Stimulated activated CD8-positive, alpha-beta memory T cell treated with anti-CD3 and anti-CD28 coated beads, Interleukin-12 subunit alpha, Interleukin-12 subunit beta, amount 100 ng/mL, for 24 hours (primary cell): ENCODE data around the gene MAEL.
"Not testable (repeated sequence)": the region's sequence is repeated elsewhere in the genome, so short reads cannot be mapped to it uniquely, and the experiment has no call there.

ENCODE experiments used
- DNase-seq: peaks from one replicate; pipeline ENCODE4 v3.0.0-alpha.2; 2020; ENCODE audit errors: extremely low read depth

Gene MAEL

DNA sequence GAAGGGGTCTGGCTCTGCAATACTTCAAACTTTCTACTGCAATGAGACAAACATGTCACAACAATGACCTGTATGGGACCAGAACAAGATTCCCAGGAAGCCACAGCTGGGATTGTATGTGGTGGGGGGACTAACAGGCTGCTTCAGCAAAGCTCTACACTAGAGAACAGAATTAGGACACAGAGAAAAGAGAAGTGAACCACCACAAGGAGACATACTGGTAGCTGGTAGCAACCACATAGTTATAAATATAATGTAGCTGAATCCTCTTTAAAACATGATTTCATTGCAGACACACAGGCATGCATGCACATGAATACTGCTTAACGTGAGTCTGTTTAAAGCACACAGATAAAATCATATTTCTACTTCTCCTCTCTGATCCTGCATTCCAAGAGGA lies 10.3 kb upstream of the MAEL start:
- DNase-seq, result no peak

DNA sequence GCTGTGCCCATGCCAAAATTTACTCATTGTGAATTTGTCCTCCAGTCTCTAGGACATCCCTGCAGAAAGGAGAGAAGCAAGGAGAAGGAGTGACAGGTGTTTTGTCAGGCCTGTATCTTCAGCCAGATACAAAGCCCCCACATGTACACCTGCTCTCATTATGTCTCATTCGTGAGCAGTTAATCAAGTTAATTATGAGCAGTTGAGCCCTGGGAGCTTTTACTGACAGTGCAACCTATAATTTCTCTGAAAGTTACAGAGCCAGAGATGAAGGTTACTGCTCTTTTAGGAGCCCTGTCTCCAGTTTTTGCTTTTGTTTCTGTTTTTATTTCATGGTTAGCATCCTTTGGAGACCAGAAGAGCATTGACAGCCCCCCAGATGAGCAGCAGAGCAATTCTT lies 8.7 kb upstream of the MAEL start:
- no peak for DNase-seq

DNA sequence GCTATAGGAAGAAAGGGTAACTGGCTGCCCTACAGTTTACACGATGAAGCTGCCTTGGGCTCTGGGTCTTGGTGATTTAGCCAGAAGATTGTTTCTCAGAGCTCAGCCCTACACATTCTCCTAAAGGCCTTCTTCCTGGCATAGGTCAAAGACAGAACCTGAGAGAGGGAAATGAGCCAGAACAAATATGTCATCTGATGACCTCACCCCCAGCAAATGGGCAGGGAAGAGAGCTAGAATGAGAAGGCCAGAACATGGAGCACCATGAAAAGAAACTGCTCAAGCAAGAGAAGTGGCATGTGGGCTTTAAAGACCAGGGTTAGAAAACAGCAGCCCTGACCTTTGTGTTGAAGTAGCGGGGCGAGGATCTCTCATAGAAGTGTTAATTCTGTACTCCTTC lies 8.3 kb upstream of the MAEL start:
- DNase-seq, result no peak

DNA sequence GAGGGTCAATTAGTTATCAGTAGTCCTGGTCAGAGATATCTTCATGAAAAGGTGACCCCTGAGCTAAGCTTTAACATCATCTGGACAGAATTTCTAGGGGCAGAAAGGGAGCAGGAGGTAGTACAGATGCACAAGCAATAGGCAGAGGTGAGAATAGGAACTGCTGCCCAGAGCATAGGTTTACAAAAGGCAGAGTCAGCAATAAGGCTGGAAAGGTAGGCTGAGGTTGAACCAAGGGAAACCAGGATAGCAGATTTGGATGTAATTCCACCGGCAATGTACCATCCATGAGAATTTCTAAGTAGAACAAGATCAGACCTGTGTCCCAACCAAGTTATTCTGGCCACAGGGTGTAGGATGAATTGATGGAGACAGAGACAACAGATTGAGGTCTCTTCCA lies 7.5 kb upstream of the MAEL start:
- DNase-seq, result no peak

DNA sequence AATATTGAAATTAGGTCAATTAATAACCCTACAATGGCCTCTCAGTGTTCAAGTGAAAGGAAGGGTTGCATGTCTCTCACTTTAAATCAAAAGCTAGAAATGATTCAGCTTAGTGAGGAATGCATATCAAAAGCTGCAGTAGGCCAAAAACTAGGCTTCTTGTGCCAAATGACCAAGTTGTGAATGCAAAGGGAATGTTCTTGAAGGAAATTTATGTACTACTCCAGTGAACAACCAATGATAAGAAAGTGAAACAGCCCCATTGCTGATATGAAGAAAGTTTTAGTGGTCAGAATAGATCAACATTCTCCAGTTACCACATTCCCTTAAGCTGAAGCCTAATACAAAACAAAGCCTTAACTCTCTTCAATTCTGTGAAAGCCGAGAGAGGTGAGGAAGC lies 10.0 kb downstream of the MAEL start:
- no peak for DNase-seq

DNA sequence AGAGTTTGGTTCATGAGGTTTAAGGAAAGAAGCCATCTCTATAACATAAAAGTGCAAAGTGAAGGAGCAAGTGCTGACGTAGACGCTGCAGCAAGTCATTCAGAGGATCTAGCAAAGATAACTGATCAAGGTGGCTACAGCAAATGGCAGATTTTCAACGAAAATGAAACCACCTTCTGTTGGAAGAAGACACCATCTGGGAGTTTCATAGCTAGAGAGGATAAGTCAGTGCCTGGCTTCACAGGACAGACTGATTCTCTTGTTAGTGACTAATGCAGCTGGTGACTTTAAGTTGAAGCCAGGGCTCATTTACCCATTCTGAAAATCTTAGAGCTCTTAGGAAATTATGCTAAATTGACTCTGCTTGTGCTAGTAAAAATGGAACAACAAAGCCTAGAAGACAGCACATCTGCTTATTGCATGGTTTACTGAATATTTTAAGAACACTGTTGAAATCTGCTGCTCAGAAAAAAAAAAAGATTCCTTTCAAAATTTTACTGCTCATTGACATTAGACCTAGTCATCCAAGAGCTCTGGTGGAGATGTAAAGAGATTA lies 10.5 kb downstream of the MAEL start:
- DNase-seq, result no peak

DNA sequence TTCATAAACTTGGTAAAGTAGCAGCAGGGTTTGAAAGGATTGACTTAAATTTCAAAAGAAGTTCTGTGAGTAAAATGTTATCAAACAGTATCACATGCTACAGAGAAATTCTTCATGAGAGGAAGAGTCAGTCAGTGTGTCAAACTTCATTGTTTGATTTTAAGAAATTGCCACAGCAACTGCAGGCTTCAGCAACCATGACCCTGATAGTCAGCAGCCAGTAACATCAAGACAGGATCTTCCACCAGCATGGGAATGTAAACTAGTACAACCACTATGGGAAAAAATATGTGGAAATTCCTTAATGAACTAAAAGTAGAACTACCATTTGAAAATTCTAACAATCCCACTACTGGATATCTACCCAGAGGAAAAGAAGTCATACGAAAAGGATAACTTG lies 11.5 kb downstream of the MAEL start:
- no peak for DNase-seq

DNA sequence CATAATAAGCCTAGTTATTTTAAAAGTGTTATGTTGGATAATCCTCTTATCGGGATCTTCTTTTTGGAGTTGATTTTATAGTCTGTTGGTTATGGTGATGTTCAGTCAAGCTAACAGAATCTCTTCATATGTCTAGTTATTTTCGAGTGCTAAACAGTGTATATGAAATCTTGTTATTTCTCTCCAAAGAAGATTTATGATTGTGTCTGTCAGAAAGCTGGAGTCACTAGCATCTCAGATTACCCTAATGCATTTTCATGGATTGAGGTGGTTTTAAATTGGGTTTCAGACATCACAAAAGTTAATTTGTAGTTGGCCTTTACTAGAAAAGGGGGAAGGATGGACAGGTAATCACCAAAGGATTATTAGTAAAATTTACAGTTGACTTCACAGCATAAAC lies 13.3 kb downstream of the MAEL start:
- DNase-seq, result no peak

DNA sequence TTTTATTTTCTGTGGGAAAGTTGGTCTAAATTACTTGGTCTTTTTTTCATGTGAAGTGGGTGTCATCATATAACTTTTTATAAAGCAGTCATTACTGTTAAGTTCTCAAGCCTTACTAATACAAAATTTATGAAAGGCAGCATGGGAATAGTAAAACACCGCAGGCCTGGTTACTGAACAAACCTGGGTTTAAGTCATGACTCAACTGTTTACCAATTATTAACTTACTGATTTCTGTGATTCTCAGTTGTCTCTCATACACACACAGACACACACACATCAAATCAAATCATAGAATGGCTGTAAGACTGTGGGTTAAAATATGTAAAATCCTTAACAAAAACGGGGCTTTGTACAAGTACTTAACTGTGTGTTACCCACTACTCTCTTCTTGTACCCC lies 14.6 kb downstream of the MAEL start:
- DNase-seq, result no peak

DNA sequence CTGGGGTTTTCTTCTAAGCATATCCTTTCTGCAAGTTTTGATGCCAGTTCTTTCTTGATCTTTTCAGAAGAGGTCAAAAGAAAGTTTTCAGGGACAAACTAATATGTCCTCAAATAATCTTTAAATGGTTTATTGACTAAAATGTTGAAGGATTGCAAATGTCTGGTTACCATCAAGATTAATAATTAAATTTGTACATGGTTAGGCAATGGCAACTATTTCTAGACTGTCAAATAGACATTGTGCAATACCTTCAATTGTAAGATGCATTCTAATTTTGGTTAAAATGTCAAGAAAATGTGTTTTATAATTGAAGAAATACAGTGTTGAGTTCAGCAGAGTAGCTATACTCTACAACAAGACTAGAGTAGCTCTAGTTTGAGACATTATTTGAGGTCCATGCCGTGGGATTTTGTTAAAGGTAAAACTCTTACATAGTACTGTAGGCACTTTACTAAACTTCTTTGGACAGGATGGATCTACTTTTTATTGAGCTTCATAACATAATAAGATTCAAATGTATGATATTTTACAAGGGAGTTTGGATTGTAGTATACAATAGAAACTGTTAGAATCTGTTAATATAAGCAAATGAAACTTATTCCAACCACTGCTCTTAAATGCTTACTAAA lies 22.6 kb downstream of the MAEL start:
- no peak for DNase-seq

DNA sequence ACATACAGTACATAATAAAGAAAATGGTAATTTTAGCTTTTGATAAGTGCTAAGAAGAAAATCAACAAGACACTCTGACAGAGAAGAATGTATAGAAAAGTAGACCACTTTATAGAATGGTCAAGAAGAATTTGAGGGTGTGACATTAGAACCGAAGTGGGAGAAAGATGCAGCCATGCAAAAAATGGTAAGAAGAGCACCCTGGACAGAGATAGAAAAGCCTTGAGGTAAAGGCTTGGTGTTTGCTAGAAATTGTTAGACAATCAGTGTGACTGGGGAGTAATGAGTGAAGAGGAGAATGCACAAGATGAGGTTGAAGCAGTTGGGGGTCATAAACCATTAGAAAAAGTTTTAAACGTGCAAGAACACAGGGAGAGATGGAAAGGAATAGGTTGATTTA lies 23.5 kb downstream of the MAEL start:
- no peak for DNase-seq

DNA sequence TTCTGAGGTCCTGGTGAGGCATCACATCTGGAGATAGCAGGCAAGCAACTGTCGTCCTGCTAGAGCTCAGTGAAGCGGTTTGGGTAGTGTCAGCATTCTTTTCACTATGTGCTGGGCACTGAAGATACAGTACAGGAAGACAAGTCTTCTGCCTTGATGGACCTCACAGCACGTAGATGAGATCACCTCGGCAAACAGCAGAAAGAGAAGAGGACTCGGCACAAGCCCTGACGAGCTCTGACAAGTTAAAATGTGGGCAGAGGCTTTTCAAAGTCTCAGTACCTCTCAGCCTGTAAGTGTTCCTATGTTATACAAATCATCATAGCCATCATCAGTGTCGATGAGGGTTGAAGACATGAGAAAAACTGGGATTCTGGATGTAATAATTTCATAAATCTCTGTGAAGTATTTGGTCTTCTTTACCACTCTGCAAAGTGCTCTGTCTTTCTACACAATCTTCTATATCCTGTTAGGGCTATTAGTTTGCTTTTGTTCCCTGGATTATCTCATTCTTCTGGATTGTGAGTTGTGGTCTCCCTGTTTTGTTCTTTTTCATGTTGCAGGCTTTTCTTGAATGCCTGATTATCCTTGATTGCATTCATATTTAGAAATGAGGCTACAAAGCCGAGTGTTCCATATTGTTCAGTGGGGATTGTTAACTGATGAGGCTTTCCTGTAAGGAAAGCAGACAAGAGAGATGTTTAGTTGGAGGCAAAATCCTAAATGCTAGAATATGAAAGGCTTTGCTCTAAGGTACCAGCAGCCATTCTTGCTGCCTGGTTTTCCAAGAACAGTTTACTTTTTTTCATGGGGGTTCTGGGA lies 24.2 kb downstream of the MAEL start:
- no peak for DNase-seq

DNA sequence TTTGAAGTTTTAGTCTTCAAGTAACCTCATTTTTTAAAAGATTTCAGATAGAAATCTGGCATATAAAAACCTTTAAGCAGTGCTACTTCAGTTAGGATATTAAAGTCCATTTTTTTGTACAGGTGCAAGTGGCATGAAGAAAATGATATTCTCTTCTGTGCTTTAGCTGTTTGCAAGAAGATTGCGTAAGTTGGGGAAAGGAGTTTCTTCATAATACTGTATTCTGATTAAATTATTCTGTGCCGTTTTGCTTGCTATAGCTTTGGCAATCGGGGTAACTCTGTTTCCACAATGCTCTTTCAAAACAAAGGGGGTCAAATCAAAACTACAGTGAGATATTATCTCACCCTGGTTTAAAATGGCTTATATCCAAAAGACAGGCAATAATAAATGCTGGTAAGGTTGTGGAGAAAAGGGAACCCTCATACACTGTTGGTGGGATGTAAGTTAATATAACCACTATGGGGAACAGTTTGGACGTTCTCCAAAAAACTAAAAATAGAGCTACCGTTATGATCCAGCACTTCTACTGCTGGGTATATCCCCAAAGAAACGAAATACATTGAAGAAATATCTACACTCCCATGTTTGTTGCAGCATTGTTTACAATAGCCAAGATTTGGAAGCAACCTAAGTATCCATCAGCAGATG lies 27.1 kb downstream of the MAEL start:
- no peak for DNase-seq

DNA sequence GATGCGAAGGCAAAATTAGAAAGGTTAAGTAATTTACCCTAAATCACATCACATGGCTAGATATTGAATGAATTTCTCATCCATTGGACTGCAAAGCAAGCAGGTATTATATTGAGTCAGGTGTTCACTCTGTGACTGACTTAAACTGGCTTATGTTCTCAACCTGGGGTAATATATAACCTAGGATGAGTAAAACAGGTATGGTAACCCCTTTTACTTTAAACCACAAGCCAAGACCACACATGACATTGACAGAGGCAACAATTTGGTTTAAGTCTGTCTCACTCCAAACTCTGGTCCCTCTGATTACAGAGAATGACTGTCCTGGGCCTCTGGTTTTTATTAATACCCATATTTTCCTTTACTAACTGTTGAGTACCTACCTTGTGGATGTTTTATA lies 33.3 kb downstream of the MAEL start:
- DNase-seq, result no peak

DNA sequence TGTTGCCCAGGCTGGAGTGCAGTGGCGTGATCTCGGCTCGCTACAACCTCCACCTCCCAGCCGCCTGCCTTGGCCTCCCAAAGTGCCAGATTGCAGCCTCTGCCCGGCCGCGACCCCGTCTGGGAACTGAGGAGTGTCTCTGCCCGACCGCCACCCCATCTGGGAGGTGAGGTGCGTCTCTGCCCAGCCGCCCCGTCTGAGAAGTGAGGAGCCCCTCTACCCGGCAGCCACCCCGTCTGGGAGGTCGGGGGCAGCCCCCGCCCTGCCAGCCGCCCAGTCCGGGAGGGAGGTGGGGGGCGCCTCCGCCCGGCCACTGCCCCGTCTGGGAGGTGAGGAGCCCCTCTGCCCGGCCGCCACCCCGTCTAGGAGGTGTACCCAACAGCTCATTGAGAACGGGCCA lies 40.5 kb downstream of the MAEL start:
- not testable (repeated sequence) for DNase-seq

DNA sequence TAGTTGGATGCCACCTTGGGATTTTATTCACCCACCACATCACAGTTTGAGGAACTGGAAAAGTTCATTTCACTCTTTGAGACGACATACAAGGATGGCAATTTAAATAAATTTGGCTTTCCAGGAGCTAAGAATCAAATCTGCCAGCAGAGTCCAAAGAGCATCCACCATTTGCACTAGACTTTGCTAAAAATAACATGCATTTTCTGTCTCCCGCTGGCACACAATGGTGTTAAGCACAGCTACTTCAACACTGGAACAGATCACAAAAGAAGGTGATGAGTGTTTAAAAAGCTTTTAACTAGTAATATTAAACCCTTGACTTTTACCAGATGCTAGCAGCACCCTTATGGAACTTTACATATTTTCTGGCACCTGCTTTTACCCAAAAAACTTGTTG lies 44.6 kb downstream of the MAEL start:
- no peak for DNase-seq

DNA sequence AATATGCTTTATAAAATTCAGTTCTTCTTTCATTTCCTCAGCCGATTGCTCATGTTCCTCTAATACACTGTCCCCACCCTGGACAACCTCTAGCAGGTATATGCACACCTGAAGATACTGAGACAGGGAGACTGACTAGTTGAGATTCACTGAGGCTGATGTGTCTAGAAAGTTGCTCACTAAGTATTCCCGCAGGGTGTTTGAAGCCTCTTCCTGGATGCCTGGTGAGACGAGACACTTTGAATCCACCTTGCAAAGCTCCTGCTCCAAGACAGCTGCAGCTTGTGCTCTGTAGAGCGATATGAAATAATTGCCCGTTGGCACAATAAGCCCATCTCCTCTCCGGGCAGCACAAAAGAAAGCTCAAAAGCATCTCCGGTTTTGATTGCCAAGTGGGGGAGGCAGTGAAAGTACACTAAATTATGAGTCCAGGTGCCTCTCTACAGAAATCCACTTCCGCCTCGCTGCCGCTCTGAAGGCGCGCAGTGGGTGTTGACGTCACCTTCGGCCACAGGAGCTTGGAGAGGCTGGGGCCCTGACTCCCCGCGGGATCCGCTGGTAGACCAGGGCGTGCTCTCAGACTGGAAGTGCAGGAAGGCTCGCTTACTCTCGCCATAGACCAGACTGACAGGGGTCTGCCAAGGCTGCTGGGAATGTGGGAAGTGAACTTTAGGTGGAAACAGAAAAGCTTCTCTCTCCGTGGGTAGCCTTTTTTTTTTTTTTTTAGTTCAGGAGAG lies 54.8 kb downstream of the MAEL start:
- peak; percentile 34 for DNase-seq

DNA sequence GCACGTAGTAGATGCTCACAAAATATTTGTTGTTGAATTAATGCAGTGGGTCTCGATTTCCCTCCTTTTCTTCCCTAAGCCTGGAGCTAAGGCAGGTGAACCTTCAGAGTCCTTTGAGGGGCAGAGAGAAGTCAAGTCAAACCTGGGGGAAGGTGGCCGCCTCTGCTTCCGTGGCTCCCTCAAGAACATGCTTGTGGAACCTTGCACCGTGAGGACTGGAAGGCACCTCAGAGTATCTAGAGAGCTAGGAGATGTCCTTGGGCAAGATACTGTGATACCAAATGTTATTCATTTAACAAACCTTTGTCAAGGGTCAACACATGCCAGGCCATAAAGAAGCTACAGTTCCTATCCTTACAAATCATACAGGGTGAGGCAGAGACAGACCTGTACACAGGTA lies 62.8 kb downstream of the MAEL start:
- DNase-seq, result no peak

DNA sequence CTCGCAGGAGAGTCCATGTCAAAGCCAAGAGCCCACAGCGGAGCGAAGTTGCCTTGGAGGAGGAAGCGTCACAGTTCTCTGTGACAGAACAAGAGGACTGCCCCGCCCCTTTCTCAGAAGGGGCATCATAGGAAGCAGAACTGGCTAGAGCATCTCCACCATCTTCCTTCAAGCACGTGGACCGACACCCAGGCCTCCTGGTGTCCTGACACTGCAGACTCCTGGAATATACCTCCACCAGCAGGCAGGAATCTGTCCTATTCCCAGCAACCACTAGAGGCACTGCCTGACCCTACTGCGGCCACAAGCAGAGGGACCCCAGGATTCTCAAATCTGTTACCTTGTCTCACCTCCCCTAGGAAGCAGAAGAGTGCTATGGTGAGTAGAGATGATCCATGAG lies 63.3 kb downstream of the MAEL start:
- DNase-seq, result no peak

DNA sequence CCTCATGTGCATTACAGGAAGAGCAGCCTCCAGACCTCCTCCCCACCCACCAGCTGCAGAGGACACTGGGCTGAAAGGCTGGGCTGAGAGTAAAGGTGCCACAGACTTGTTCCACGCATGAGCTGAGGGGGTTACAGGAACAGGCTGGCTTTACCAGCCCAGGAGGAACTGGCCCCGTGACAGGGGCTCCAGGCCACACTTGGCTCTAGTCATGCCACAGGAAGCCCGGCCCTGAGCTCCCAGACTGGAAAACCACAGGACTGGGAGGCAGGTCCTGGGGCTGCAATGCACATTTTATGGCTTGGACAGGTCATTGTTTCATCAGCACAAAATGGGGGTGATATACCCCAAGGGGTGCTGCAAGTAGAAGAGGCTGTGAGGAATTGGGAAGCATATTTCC lies 65.5 kb downstream of the MAEL start:
- no peak for DNase-seq

DNA sequence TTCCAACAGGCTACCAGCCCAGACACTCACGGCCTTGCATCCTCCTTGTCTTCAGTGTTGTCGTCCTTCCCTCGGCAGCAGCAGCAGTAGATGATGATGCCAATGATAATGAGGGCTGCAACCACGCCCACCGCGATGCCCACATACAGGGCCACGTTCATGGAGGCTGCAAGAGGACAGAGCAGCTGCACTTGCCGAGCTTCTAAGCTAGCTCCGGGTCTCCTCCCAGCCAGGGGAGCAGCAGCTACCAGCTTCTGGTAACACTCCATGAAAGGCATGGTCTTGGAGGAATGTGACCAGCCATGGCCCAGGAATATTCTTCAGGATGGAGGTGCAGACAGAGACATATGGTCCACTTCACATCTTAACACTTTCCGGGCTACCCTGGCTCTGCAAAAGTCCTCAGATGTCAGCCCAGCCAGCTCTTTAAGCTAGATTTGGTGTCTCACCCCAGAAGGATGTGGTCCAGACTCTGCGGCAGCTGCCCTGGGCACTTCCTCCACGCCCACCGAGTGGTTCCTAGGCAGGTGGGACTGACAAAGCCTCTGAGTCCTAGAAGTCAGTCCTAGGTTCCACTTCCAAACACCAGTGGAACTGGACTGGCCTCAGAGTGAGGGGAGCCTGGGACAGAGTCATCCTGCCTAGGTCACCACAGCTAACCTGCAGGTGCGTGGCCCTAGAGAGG lies 66.0 kb downstream of the MAEL start:
- DNase-seq, result no peak
